Muscle of leg (tissue), 9 donors: Measurements from ENCODE around the gene MYO9A. TPM values are rescaled to one million over a fixed set of nuclear protein-coding genes. Genes with fewer than 3 reads are reported as not detected.

ENCODE experiments used
- polyA plus RNA-seq, 8 donors: library from polyadenylated mRNA; unstranded; fragments of 120-200 nt; gene quantifications; one replicate each; pipeline versions ENCODE4 v1.2.1 to v1.2.3, GENCODE V29; 2013; ENCODE audit warnings: inconsistent platforms in 1 of 8, low replicate concordance in 1 of 8; ENCODE audit not compliant: insufficient read length in 8 of 8, insufficient read depth in 1 of 8
- total RNA-seq: library from RNA; stranded (reverse); fragments of 120-200 nt; gene quantifications from one replicate; pipeline ENCODE4 v1.2.4, GENCODE V29; 2013

The MYO9A gene
- total and polyA plus RNA-seq, 9 donors: 18.6 to 63.8 (median 28.1) TPM

Other genes with a start within 250 kb of the MYO9A start
- gene SENP8, start 253 bp upstream of the MYO9A start, total RNA-seq: 4.2 TPM
- 1 to 10 TPM; 3.3 to 5.9 (median 4.5) TPM for gene SENP8, start 253 bp upstream of the MYO9A start, polyA plus RNA-seq
- gene GRAMD2A, start 79.6 kb upstream of the MYO9A start, total RNA-seq: 0.98 TPM
- gene GRAMD2A, start 79.6 kb upstream of the MYO9A start, polyA plus RNA-seq: 1 to 10 TPM in 6 of 8 donors, under 1 TPM in 2; 0.61 to 2.8 (median 1.6) TPM
- 727 TPM for gene PKM, start 113.0 kb upstream of the MYO9A start, total RNA-seq
- gene PKM, start 113.0 kb upstream of the MYO9A start, polyA plus RNA-seq: 100 to 1,000 TPM; 731 to 984 (median 848) TPM
- gene PARP6, start 154.4 kb upstream of the MYO9A start, total RNA-seq: 54.7 TPM
- gene PARP6, start 154.4 kb upstream of the MYO9A start, polyA plus RNA-seq: 10 to 100 TPM; 39.0 to 64.2 (median 50.5) TPM
- 1.2 TPM for gene CELF6, start 202.0 kb upstream of the MYO9A start, total RNA-seq
- gene CELF6, start 202.0 kb upstream of the MYO9A start, polyA plus RNA-seq: 1 to 10 TPM in 5 of 8 donors, under 1 TPM in 3; 0.48 to 2.6 (median 1.4) TPM